ENCODE results near the gene CDH22.

CDH22 gene

GRCh38 chr20:46240881-46241280 is 67.4 kb downstream of the CDH22 start:
- ATAC-seq (no peak), DNase-seq (no peak)

- DNase-seq (no peak), ATAC-seq (no peak)
Observed at GRCh38 chr20:46240065-46240464, 68.2 kb downstream of the CDH22 start.

GRCh38 chr20:46237736-46238135 is 70.6 kb downstream of the CDH22 start:
- ATAC-seq (no peak), DNase-seq (no peak)

GRCh38 chr20:46237227-46237626 is 71.1 kb downstream of the CDH22 start:
- no peak for DNase-seq
- no peak for ATAC-seq

- DNase-seq (no peak), ATAC-seq (no peak)
Observed at GRCh38 chr20:46235077-46235476, 73.2 kb downstream of the CDH22 start.

GRCh38 chr20:46233701-46234100 is 74.6 kb downstream of the CDH22 start:
- no peak for ATAC-seq
- no peak for DNase-seq

GRCh38 chr20:46232539-46232938 is 75.8 kb downstream of the CDH22 start:
- no peak for ATAC-seq
- DNase-seq: no peak

- DNase-seq (no peak), ATAC-seq (no peak)
Observed at GRCh38 chr20:46230801-46231282, 77.5 kb downstream of the CDH22 start.

GRCh38 chr20:46230106-46230491 is 78.2 kb downstream of the CDH22 start:
- DNase-seq: no peak
- ATAC-seq: no peak

- no peak for ATAC-seq
- no peak for DNase-seq
Observed at GRCh38 chr20:46229478-46230105, 78.7 kb downstream of the CDH22 start.

- ATAC-seq: no peak
- DNase-seq: no peak
Observed at GRCh38 chr20:46228670-46229069, 79.6 kb downstream of the CDH22 start.

- ATAC-seq: no peak
- DNase-seq: no peak
Observed at GRCh38 chr20:46227272-46227767, 81.0 kb downstream of the CDH22 start.

- peak; percentile 12 for DNase-seq
Observed at GRCh38 chr20:46226602-46227001, 81.7 kb downstream of the CDH22 start.

GRCh38 chr20:46222521-46223007 is 85.7 kb downstream of the CDH22 start:
- no peak for DNase-seq

More at GRCh38 chr20:46226602-46227001, 81.7 kb downstream of the CDH22 start:
- peak; percentile 63 for ATAC-seq

GRCh38 chr20:46221256-46221833 is 87.0 kb downstream of the CDH22 start:
- ATAC-seq (no peak), DNase-seq (no peak)

More at GRCh38 chr20:46222521-46223007, 85.7 kb downstream of the CDH22 start:
- no peak for ATAC-seq

GRCh38 chr20:46220455-46221207 is 87.7 kb downstream of the CDH22 start:
- DNase-seq (no peak), ATAC-seq (no peak)

GRCh38 chr20:46219920-46220319 is 88.4 kb downstream of the CDH22 start:
- DNase-seq: no peak
- ATAC-seq: no peak

GRCh38 chr20:46219190-46219589 is 89.1 kb downstream of the CDH22 start:
- DNase-seq (no peak), ATAC-seq (no peak)

GRCh38 chr20:46218656-46219055 is 89.6 kb downstream of the CDH22 start:
- ATAC-seq (no peak), DNase-seq (no peak)

GRCh38 chr20:46217583-46217982 is 90.7 kb downstream of the CDH22 start:
- ATAC-seq (no peak), DNase-seq (no peak)

GRCh38 chr20:46216770-46217464 is 91.4 kb downstream of the CDH22 start:
- ATAC-seq (no peak), DNase-seq (no peak)
